ENCODE data around the gene SCN9A. TPM values are rescaled to one million over a fixed set of nuclear protein-coding genes. Genes with fewer than 3 reads are reported as not detected.

The SCN9A gene
- total and polyA plus RNA-seq, 10 of the 15 experiments (the other 5 are each of a cell fraction or from before 2014, with no cell fraction given): 0.04 to 0.08 (median 0.08) TPM; not detected in 7

- intact Hi-C loops (cut with micrococcal nuclease; ENCODE audit: unreplicated experiment) (no loop called here), in situ Hi-C loops (cut with MboI) (no loop called here)
- no peak overlapping the region for H3K4me3 ChIP-seq
- H2AFZ ChIP-seq (ENCODE audit: control insufficient read depth, low read depth, low read length): no peak overlapping the region
- TF ChIP-seq HCFC1 (IDR thresholded peaks at IDR 0.05; ENCODE audit: low read length): no peak
- TF ChIP-seq TBL1XR1 (IDR thresholded peaks at IDR 0.05; ENCODE audit: low read depth, low read length): no peak
- TF ChIP-seq MXI1 (IDR thresholded peaks at IDR 0.05; ENCODE audit: low read depth, low read length): no peak
- TF ChIP-seq SREBF2 (IDR thresholded peaks at IDR 0.05; ENCODE audit: low read length): no peak
- no peak for TF ChIP-seq RCOR1 (conservative IDR thresholded peaks at IDR 0.05; ENCODE audit: low read depth, low read length)
- TF ChIP-seq ETV6 (conservative IDR thresholded peaks at IDR 0.05 in 1 of 2, IDR thresholded peaks at IDR 0.05 in 1 of 2; ENCODE audit: borderline replicate concordance in 1 of 2, low read depth in 1 of 2): no peak
- TF ChIP-seq POLR2AphosphoS2 (IDR thresholded peaks at IDR 0.05; ENCODE audit: low read depth, low read length): no peak
- no peak for TF ChIP-seq ZBTB33 (IDR thresholded peaks at IDR 0.05)
- TF ChIP-seq NFIC (IDR thresholded peaks at IDR 0.05; ENCODE audit: low read depth, low read length): no peak
- TF ChIP-seq STAT1 (conservative IDR thresholded peaks at IDR 0.05): no peak
- no peak for TF ChIP-seq SPI1 (IDR thresholded peaks at IDR 0.05; ENCODE audit: borderline replicate concordance, insufficient read depth, low read depth, low read length)
- no peak for TF ChIP-seq NFYB (IDR thresholded peaks at IDR 0.05; ENCODE audit: insufficient read depth, low read depth, low read length)
- no peak for TF ChIP-seq CHD1 (IDR thresholded peaks at IDR 0.05; ENCODE audit: low read depth, low read length)
- no peak for TF ChIP-seq RAD51 (IDR thresholded peaks at IDR 0.05)
- no peak for TF ChIP-seq NFXL1 (IDR thresholded peaks at IDR 0.05; ENCODE audit: borderline replicate concordance)
- TF ChIP-seq ZNF274 (IDR thresholded peaks at IDR 0.05; ENCODE audit: insufficient read depth, insufficient read length): no peak
- TF ChIP-seq LARP7 (IDR thresholded peaks at IDR 0.05): no peak
- no peak for TF ChIP-seq YBX1 (IDR thresholded peaks at IDR 0.05)
- TF ChIP-seq, protein P1, sequence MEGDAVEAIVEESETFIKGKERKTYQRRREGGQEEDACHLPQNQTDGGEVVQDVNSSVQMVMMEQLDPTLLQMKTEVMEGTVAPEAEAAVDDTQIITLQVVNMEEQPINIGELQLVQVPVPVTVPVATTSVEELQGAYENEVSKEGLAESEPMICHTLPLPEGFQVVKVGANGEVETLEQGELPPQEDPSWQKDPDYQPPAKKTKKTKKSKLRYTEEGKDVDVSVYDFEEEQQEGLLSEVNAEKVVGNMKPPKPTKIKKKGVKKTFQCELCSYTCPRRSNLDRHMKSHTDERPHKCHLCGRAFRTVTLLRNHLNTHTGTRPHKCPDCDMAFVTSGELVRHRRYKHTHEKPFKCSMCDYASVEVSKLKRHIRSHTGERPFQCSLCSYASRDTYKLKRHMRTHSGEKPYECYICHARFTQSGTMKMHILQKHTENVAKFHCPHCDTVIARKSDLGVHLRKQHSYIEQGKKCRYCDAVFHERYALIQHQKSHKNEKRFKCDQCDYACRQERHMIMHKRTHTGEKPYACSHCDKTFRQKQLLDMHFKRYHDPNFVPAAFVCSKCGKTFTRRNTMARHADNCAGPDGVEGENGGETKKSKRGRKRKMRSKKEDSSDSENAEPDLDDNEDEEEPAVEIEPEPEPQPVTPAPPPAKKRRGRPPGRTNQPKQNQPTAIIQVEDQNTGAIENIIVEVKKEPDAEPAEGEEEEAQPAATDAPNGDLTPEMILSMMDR (IDR thresholded peaks at IDR 0.05 in 2 of 3, conservative IDR thresholded peaks at IDR 0.05 in 1 of 3; ENCODE audit: control insufficient read depth in 2 of 3, extremely low read depth in 1 of 3, insufficient read depth in 1 of 3, low read depth in 3 of 3, low read length in 3 of 3): no peak
- TF ChIP-seq NR2F1 (conservative IDR thresholded peaks at IDR 0.05): no peak
- H3K27me3 ChIP-seq (replicated peaks in 1 of 2; ENCODE audit: control insufficient read depth in 2 of 2, insufficient read depth in 2 of 2, low read length in 1 of 2): no peaks in the 10 kb centered on the region
- DNase-seq (ENCODE audit: low read depth, low spot score) (no peak), ATAC-seq (no peak), FAIRE-seq (no peak)
- POLR2A ChIA-PET: no interaction called here
- H3K9me3 ChIP-seq (replicated peaks; ENCODE audit: control insufficient read depth, insufficient read depth, low read length): no peaks in the 10 kb centered on the region
- H3K79me2 ChIP-seq (ENCODE audit: control insufficient read depth, insufficient read depth, low read length): no peaks in the 10 kb centered on the region
- H3K4me1 ChIP-seq (ENCODE audit: control insufficient read depth, insufficient read depth, low read length): no peaks in the 10 kb centered on the region
- RAD21 ChIA-PET (ENCODE audit: unreplicated experiment): no interaction called here
- H3K36me3 ChIP-seq (ENCODE audit: control insufficient read depth in 2 of 2, insufficient read depth in 2 of 2, low read length in 1 of 2): no peaks in the 10 kb centered on the region
- H3K9ac ChIP-seq (ENCODE audit: control insufficient read depth, insufficient read depth, low read length): no peak overlapping the region
- H4K20me1 ChIP-seq (ENCODE audit: control insufficient read depth, insufficient read depth): no peaks in the 10 kb centered on the region
- no peak overlapping the region for H3K27ac ChIP-seq (ENCODE audit: control insufficient read depth, insufficient read depth)
- CTCF ChIA-PET: interaction anchor here (1.0 kb wide), 1 partner anchor 8 kb away, joined by 3 read pairs; no protein-coding TSS in a partner anchor
- SMC1A ChIA-PET (ENCODE audit: uncharacterized antibody, unreplicated experiment): no interaction called here
- no TSS peak for BruUV-seq (replicated peaks)
- no peak overlapping the region for H3K4me2 ChIP-seq (ENCODE audit: control insufficient read depth, insufficient read depth)
Observed at GRCh38 chr2:166269322-166269721, 106.4 kb downstream of the SCN9A start.

Data from GM12878 (cell line).